H9 (cell line): ENCODE results near the gene FAM219A. TPM values are rescaled to one million over a fixed set of nuclear protein-coding genes. Genes with fewer than 3 reads are reported as not detected.

Source experiments
- DNase-seq: peaks from one replicate; pipeline ENCODE4 v3.0.0-alpha.2; 2017
- H2AFZ ChIP-seq: one replicate; pipeline ENCODE4 v1.6.1; 2013; ENCODE audit warnings: mild to moderate bottlenecking, low read length, control low read depth, moderate library complexity
- H2AK5ac ChIP-seq: 2 replicates; pipeline ENCODE4 v1.6.1; 2013; ENCODE audit warnings: low read length, control low read depth, mixed read lengths; ENCODE audit not compliant: insufficient read length
- H2BK120ac ChIP-seq: one replicate; pipeline ENCODE4 v1.6.1; 2013; ENCODE audit warnings: low read depth, mild to moderate bottlenecking, low read length, control low read depth, inconsistent platforms; ENCODE audit not compliant: poor library complexity, severe bottlenecking
- H2BK12ac ChIP-seq: 2 replicates; pipeline ENCODE4 v1.6.1; 2013; ENCODE audit warnings: low read length, control low read depth, mixed read lengths, low read depth; ENCODE audit not compliant: insufficient read length
- H2BK15ac ChIP-seq: 2 replicates; pipeline ENCODE4 v1.6.1; 2013; ENCODE audit warnings: low read depth, low read length, control low read depth
- H2BK20ac ChIP-seq: one replicate; pipeline ENCODE4 v1.6.1; 2013; ENCODE audit warnings: low read depth, mild to moderate bottlenecking, low read length, control low read depth, inconsistent platforms; ENCODE audit not compliant: poor library complexity, severe bottlenecking
- H2BK5ac ChIP-seq: 2 replicates; pipeline ENCODE4 v1.6.1; 2013; ENCODE audit warnings: low read length, control low read depth, mixed read lengths; ENCODE audit not compliant: insufficient read length
- H3K14ac ChIP-seq: 2 replicates; pipeline ENCODE4 v1.6.1; 2013; ENCODE audit warnings: low read length, control low read depth; ENCODE audit not compliant: insufficient read depth
- H3K18ac ChIP-seq: 2 replicates; pipeline ENCODE4 v1.6.1; 2013; ENCODE audit warnings: low read depth, mild to moderate bottlenecking, mixed read lengths, low read length, control low read depth; ENCODE audit not compliant: insufficient read length
- H3K23ac ChIP-seq: 2 replicates; pipeline ENCODE4 v1.6.1; 2013; ENCODE audit warnings: low read length, control low read depth, mixed read lengths, low read depth; ENCODE audit not compliant: insufficient read length
- H3K23me2 ChIP-seq: 2 replicates; pipeline ENCODE4 v1.6.1; 2013; ENCODE audit warnings: low read depth, mild to moderate bottlenecking, mixed read lengths, low read length, control low read depth; ENCODE audit not compliant: insufficient read length, poor library complexity, severe bottlenecking
- H3K27ac ChIP-seq: 2 replicates; pipeline ENCODE4 v1.5.1; 2013; ENCODE audit warnings: low read length, control low read depth, mixed read lengths, low read depth; ENCODE audit not compliant: insufficient read length
- H3K27me3 ChIP-seq: 2 replicates; pipeline ENCODE4 v1.6.1; 2013; ENCODE audit warnings: low read length, control low read depth, inconsistent platforms; ENCODE audit not compliant: insufficient read depth
- H3K4ac ChIP-seq: 2 replicates; pipeline ENCODE4 v1.6.1; 2013; ENCODE audit warnings: low read depth, mild to moderate bottlenecking, control low read depth, inconsistent platforms, low read length, moderate library complexity
- H3K4me1 ChIP-seq: 2 replicates; pipeline ENCODE4 v1.6.1; 2013; ENCODE audit warnings: low read length, control low read depth, inconsistent platforms; ENCODE audit not compliant: insufficient read depth
- H3K4me2 ChIP-seq: 2 replicates; pipeline ENCODE4 v1.6.1; 2013; ENCODE audit warnings: low read length, control low read depth, mixed read lengths; ENCODE audit not compliant: insufficient read length, insufficient read depth
- H3K56ac ChIP-seq: 2 replicates; pipeline ENCODE4 v1.6.1; 2013; ENCODE audit warnings: low read depth, mild to moderate bottlenecking, mixed read lengths, low read length, control low read depth; ENCODE audit not compliant: insufficient read length
- H3K79me1 ChIP-seq: 2 replicates; pipeline ENCODE4 v1.6.1; 2013; ENCODE audit warnings: low read depth, mild to moderate bottlenecking, moderate library complexity, low read length, control low read depth, inconsistent platforms; ENCODE audit not compliant: insufficient read depth, poor library complexity, severe bottlenecking
- H3K79me2 ChIP-seq: 2 replicates; pipeline ENCODE4 v1.6.1; 2013; ENCODE audit warnings: low read length, control low read depth, inconsistent platforms; ENCODE audit not compliant: insufficient read depth
- H3K9ac ChIP-seq: 2 replicates; pipeline ENCODE4 v1.6.1; 2013; ENCODE audit warnings: low read length, control low read depth, mixed read lengths; ENCODE audit not compliant: insufficient read length; ENCODE audit errors: extremely low read depth
- H3K9me3 ChIP-seq: one replicate; pipeline ENCODE4 v1.6.1; 2013; ENCODE audit warnings: low read depth, low read length, inconsistent platforms; ENCODE audit not compliant: control insufficient read depth
- H3T11ph ChIP-seq: one replicate; pipeline ENCODE4 v1.6.1; 2013; ENCODE audit warnings: mild to moderate bottlenecking, low read length, control low read depth, inconsistent platforms
- H4K20me1 ChIP-seq: one replicate; pipeline ENCODE4 v1.6.1; 2013; ENCODE audit not compliant: control insufficient read depth, insufficient read length, insufficient read depth
- H4K5ac ChIP-seq: 2 replicates; pipeline ENCODE4 v1.6.1; 2013; ENCODE audit warnings: low read depth, mild to moderate bottlenecking, mixed read lengths, low read length, control low read depth; ENCODE audit not compliant: insufficient read length
- H4K8ac ChIP-seq: replicated peaks from 2 replicates; pipeline ENCODE4 v1.6.1; 2013; ENCODE audit warnings: low read length, control low read depth, mixed read lengths, low read depth; ENCODE audit not compliant: insufficient read length
- H4K91ac ChIP-seq: 2 replicates; pipeline ENCODE4 v1.6.1; 2013; ENCODE audit warnings: low read depth, mild to moderate bottlenecking, moderate library complexity, mixed read lengths, low read length, control low read depth; ENCODE audit not compliant: insufficient read length
- H3K27ac Mint-ChIP-seq, 3 experiments: 2 replicates in 2 of 3; 3 replicates in 1 of 3; pipeline ENCODE4 v1.8.0; 2020 to 2021; ENCODE audit warnings: mixed read lengths in 3 of 3, mild to moderate bottlenecking in 1 of 3, moderate library complexity in 1 of 3
- H3K27me3 Mint-ChIP-seq: 2 replicates; pipeline ENCODE4 v1.8.0; 2021; ENCODE audit warnings: low read depth, mild to moderate bottlenecking, moderate library complexity, mixed read lengths
- H3K36me3 Mint-ChIP-seq, 3 experiments: 2 replicates in 2 of 3; 3 replicates in 1 of 3; pipeline ENCODE4 v1.8.0; 2020 to 2021; ENCODE audit warnings: low read depth in 3 of 3, mixed read lengths in 3 of 3; ENCODE audit not compliant: insufficient read depth in 1 of 3
- H3K4me1 Mint-ChIP-seq, 2 experiments: 2 replicates each; pipeline ENCODE4 v1.8.0; 2020; ENCODE audit warnings: mixed read lengths in 2 of 2
- H3K4me3 Mint-ChIP-seq, 2 experiments: 2 replicates in 1 of 2; 3 replicates in 1 of 2; pipeline ENCODE4 v1.8.0; 2020 to 2021; ENCODE audit warnings: mild to moderate bottlenecking in 2 of 2, mixed read lengths in 2 of 2, moderate library complexity in 1 of 2
- H3K9me3 Mint-ChIP-seq, 2 experiments: 2 replicates in 1 of 2; 3 replicates in 1 of 2; pipeline ENCODE4 v1.8.0; 2020; ENCODE audit warnings: mild to moderate bottlenecking in 2 of 2, mixed read lengths in 2 of 2, moderate library complexity in 1 of 2
- WGBS: extraction: QIAGEN DNeasy Blood & Tissue Kit; methylation state at CpG from one replicate; pipeline ENCODE4 v1.1.7; 2013; ENCODE audit warnings: missing lambda C conversion rate, low lambda C conversion rate, mixed read lengths; ENCODE audit not compliant: insufficient read length; ENCODE audit errors: extremely low coverage; 5-methylcytosine and 5-hydroxymethylcytosine counted together
- total RNA-seq: library from RNA; stranded (reverse); gene quantifications from 2 replicates; pipeline ENCODE4 v1.2.1, GENCODE V29; 2021
- TF ChIP-seq, protein P1 (sequence below): fragments of 200-600 bp; sonication (generic); conservative IDR thresholded peaks from 3 replicates; pipeline ENCODE4 v1.8.0; 2021; ENCODE audit warnings: antibody characterized with exemption, mild to moderate bottlenecking

FAM219A gene
- total RNA-seq, 1 experiment from 2014 or later, result 16.7 TPM

GRCh38 chr9:34505370-34506120 lies 47.2 kb upstream of the FAM219A start:
- H4K91ac ChIP-seq, result no peak overlapping the region
- H3K4me2 ChIP-seq, result no peak overlapping the region
- H3K9ac ChIP-seq, result no peak overlapping the region
- no peak overlapping the region for H3K18ac ChIP-seq
- H4K5ac ChIP-seq, result no peak overlapping the region
- Mint-ChIP-seq H3K4me3 (no peak overlapping the region), H3K36me3 (no peaks in the 10 kb centered on the region), H3K4me1 (peaks cover 12 to 20% of the 10 kb centered on the region in 2 experiments), H3K9me3 (no peaks in the 10 kb centered on the region), H3K27ac (0 out of 7 replicates have a peak overlapping the region, but pooled peaks of 1 of the 3 experiments have one; percentile 4), H3K27me3 (peaks cover 3% of the 10 kb centered on the region; the same call in 1 of the 2 replicates)
- no CpG with 5 or more reads among the region's 5 CpGs for WGBS
- H2BK15ac ChIP-seq, result no peak overlapping the region
- H2BK20ac ChIP-seq, result no peak overlapping the region
- H2AK5ac ChIP-seq, result no peak overlapping the region
- no peak overlapping the region for H3T11ph ChIP-seq
- TF ChIP-seq, protein P1, sequence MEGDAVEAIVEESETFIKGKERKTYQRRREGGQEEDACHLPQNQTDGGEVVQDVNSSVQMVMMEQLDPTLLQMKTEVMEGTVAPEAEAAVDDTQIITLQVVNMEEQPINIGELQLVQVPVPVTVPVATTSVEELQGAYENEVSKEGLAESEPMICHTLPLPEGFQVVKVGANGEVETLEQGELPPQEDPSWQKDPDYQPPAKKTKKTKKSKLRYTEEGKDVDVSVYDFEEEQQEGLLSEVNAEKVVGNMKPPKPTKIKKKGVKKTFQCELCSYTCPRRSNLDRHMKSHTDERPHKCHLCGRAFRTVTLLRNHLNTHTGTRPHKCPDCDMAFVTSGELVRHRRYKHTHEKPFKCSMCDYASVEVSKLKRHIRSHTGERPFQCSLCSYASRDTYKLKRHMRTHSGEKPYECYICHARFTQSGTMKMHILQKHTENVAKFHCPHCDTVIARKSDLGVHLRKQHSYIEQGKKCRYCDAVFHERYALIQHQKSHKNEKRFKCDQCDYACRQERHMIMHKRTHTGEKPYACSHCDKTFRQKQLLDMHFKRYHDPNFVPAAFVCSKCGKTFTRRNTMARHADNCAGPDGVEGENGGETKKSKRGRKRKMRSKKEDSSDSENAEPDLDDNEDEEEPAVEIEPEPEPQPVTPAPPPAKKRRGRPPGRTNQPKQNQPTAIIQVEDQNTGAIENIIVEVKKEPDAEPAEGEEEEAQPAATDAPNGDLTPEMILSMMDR, result no peak
- H3K4ac ChIP-seq, result no peak overlapping the region
- H2BK120ac ChIP-seq, result no peak overlapping the region
- no peak overlapping the region for H2AFZ ChIP-seq
- H2BK5ac ChIP-seq, result no peak overlapping the region
- no peaks in the 10 kb centered on the region for H3K79me1 ChIP-seq
- no peak overlapping the region for H3K14ac ChIP-seq
- no peak overlapping the region for H3K23ac ChIP-seq
- H3K4me1 ChIP-seq, result no peaks in the 10 kb centered on the region; the same call in 1 of the 2 replicates
- H3K23me2 ChIP-seq, result no peaks in the 10 kb centered on the region
- no peaks in the 10 kb centered on the region for H3K27me3 ChIP-seq
- no peaks in the 10 kb centered on the region for H3K79me2 ChIP-seq
- no peak overlapping the region for H3K27ac ChIP-seq
- no peak for DNase-seq
- no peak overlapping the region for H3K56ac ChIP-seq
- no peak overlapping the region for H2BK12ac ChIP-seq
- no peaks in the 10 kb centered on the region for H3K9me3 ChIP-seq
- H4K20me1 ChIP-seq, result no peaks in the 10 kb centered on the region
- H4K8ac ChIP-seq, result no peak overlapping the region
